CD14-positive monocyte (primary cell): ENCODE data around the gene FBLIM1. TPM values are rescaled to one million over a fixed set of nuclear protein-coding genes. Genes with fewer than 3 reads are reported as not detected.
A peak's percentile ranks its signal among the peaks of the same experiment; 100 is the strongest.

Experiments
- DNase-seq, 3 donors: peaks; one replicate each; pipeline ENCODE4 v3.0.0-alpha.2; 2011 to 2022
- H2AFZ ChIP-seq: 2 replicates; pipeline ENCODE4 v1.6.0; 2012; ENCODE audit warnings: mild to moderate bottlenecking, low read depth, low read length, inconsistent platforms; ENCODE audit not compliant: insufficient read depth, poor library complexity, severe bottlenecking
- H3K27ac ChIP-seq, 2 donors: 1 replicate in 1 of 2; 2 replicates in 1 of 2; pipeline ENCODE4 v1.5.1; 2012 to 2013; ENCODE audit warnings: low read length in 2 of 2, control low read depth in 1 of 2, inconsistent platforms in 1 of 2, low read depth in 1 of 2, mild to moderate bottlenecking in 1 of 2
- H3K27me3 ChIP-seq, 2 donors: one replicate each; pipeline versions ENCODE4 v1.6.0 to v1.6.1; 2011 to 2013; ENCODE audit warnings: low read length in 2 of 2; ENCODE audit not compliant: control insufficient read depth in 2 of 2, insufficient read depth in 2 of 2
- H3K36me3 ChIP-seq, 2 donors: replicated peaks in 1 of 2; 1 replicate in 1 of 2; 2 replicates in 1 of 2; pipeline versions ENCODE4 v1.5.1 to v1.6.1; 2012 to 2013; ENCODE audit warnings: low read length in 2 of 2, control low read depth in 1 of 2, inconsistent platforms in 1 of 2, mild to moderate bottlenecking in 1 of 2; ENCODE audit not compliant: insufficient read depth in 2 of 2, control insufficient read depth in 1 of 2
- H3K4me1 ChIP-seq, 2 donors: 1 replicate in 1 of 2; 2 replicates in 1 of 2; pipeline versions ENCODE4 v1.5.1 to v1.6.1; 2012 to 2013; ENCODE audit warnings: low read length in 2 of 2, control low read depth in 1 of 2, inconsistent platforms in 1 of 2, mild to moderate bottlenecking in 1 of 2, moderate library complexity in 1 of 2; ENCODE audit not compliant: insufficient read depth in 2 of 2, control insufficient read depth in 1 of 2
- H3K4me2 ChIP-seq: replicated peaks from 2 replicates; pipeline ENCODE3; 2012; ENCODE audit warnings: low read length, moderate library complexity, mild to moderate bottlenecking; ENCODE audit not compliant: poor library complexity, severe bottlenecking; ENCODE audit errors: extremely low read depth
- H3K4me3 ChIP-seq, 3 experiments: fragments of 200-600 bp in 1 of 3; sonication (generic) in 1 of 3; replicated peaks in 1 of 3; 1 replicate in 2 of 3; 2 replicates in 1 of 3; pipeline ENCODE4 v1.5.1; 2011 to 2013; ENCODE audit warnings: low read length in 3 of 3, mild to moderate bottlenecking in 3 of 3, control low read depth in 2 of 3, low read depth in 2 of 3, inconsistent platforms in 1 of 3, moderate library complexity in 1 of 3
- H3K79me2 ChIP-seq: 2 replicates; pipeline ENCODE4 v1.6.0; 2012; ENCODE audit warnings: mild to moderate bottlenecking, control low read depth, inconsistent platforms, low read length, moderate library complexity; ENCODE audit not compliant: insufficient read depth
- H3K9ac ChIP-seq: 2 replicates; pipeline ENCODE4 v1.6.0; 2017; ENCODE audit warnings: low read length, mild to moderate bottlenecking; ENCODE audit not compliant: insufficient read depth, poor library complexity, severe bottlenecking
- H3K9me3 ChIP-seq, 2 donors: replicated peaks in 1 of 2; 1 replicate in 1 of 2; 2 replicates in 1 of 2; pipeline versions ENCODE4 v1.5.1 to v1.6.1; 2012 to 2013; ENCODE audit warnings: low read length in 2 of 2, control low read depth in 1 of 2; ENCODE audit not compliant: control insufficient read depth in 1 of 2, insufficient read depth in 1 of 2
- H4K20me1 ChIP-seq: 2 replicates; pipeline ENCODE4 v1.6.0; 2012; ENCODE audit warnings: mild to moderate bottlenecking, low read length, control low read depth, moderate library complexity; ENCODE audit not compliant: insufficient read depth
- H3K27ac Mint-ChIP-seq, 7 donors: one replicate each; pipeline ENCODE4 v1.8.0; 2020; ENCODE audit warnings: mild to moderate bottlenecking in 7 of 7, mixed read lengths in 7 of 7, moderate library complexity in 6 of 7, inconsistent platforms in 2 of 7
- H3K27me3 Mint-ChIP-seq, 3 donors: one replicate each; pipeline ENCODE4 v1.8.0; 2021 to 2022; ENCODE audit warnings: low read depth in 3 of 3, mild to moderate bottlenecking in 3 of 3, mixed read lengths in 3 of 3, moderate library complexity in 3 of 3, inconsistent platforms in 1 of 3
- H3K36me3 Mint-ChIP-seq, 2 donors: one replicate each; pipeline ENCODE4 v1.8.0; 2020; ENCODE audit warnings: mixed read lengths in 2 of 2, inconsistent platforms in 1 of 2, mild to moderate bottlenecking in 1 of 2
- H3K4me1 Mint-ChIP-seq: one replicate; pipeline ENCODE4 v1.8.0; 2020; ENCODE audit warnings: mild to moderate bottlenecking, mixed read lengths
- H3K4me3 Mint-ChIP-seq, 2 donors: one replicate each; pipeline ENCODE4 v1.8.0; 2020; ENCODE audit warnings: mild to moderate bottlenecking in 2 of 2, mixed read lengths in 2 of 2, moderate library complexity in 1 of 2
- H3K9me3 Mint-ChIP-seq, 7 donors: one replicate each; pipeline ENCODE4 v1.8.0; 2020 to 2022; ENCODE audit warnings: mixed read lengths in 7 of 7, mild to moderate bottlenecking in 6 of 7, moderate library complexity in 6 of 7, inconsistent platforms in 2 of 7
- WGBS: methylation state at CpG from one replicate; pipeline ENCODE4 v1.1.5; 2013; ENCODE audit warnings: missing lambda C conversion rate; ENCODE audit not compliant: insufficient coverage; 5-methylcytosine and 5-hydroxymethylcytosine counted together
- intact Hi-C, 2 donors: fragments of 100-400 bp; cut with micrococcal nuclease; formaldehyde crosslinking; loops; one replicate each; pipeline versions ENCODE4 v1.15.0 to v1.15.1; 2023
- polyA plus RNA-seq, 3 donors: library from polyadenylated mRNA; depleted of rRNA in 1 of 3; unstranded in 2 of 3; stranded (reverse) in 1 of 3; fragments of 300-500 nt in 2 of 3; fragments of >200 nt in 1 of 3; fragmentation: Illumina TruSeq in 2 of 3; gene quantifications; 1 replicate in 2 of 3; 2 replicates in 1 of 3; pipeline ENCODE4 v1.2.3, GENCODE V29; 2012 to 2021
- TF ChIP-seq, protein P1 (sequence below): fragments of 200-600 bp; IDR thresholded peaks from one replicate; pipeline ENCODE4 v1.8.0; 2022; ENCODE audit warnings: antibody characterized with exemption, mild to moderate bottlenecking

FBLIM1 gene
- polyA plus RNA-seq, 3 donors = not detected

DNA sequence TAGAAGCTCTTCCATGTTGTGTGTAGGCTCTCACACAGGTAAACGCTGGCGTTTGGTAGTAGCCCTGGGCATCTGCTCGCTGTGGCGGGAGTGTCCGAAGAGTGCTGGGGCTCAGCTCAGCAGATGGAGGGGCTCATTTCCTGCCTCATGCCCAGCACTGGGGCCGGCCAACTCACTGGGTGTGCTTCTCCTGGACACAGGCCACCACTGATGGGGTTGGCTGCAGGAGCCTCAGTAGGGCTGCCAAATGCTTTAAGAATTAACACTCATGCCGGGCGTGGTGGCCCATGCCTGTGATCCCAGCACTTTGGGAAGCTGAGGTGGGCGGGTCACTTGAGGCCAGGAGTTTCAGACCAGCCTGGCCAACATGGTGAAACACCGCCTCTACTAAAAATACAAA is 28.0 kb downstream of the FBLIM1 start:
- H3K27ac Mint-ChIP-seq = no peak overlapping the region
- no peak overlapping the region for H3K4me3 Mint-ChIP-seq
- Histone ChIP-seq H4K20me1 (no peaks in the 10 kb centered on the region), H3K9me3 (no peaks in the 10 kb centered on the region), H3K36me3 (no peaks in the 10 kb centered on the region), H3K27me3 (no peaks in the 10 kb centered on the region), H3K4me3 (no peak overlapping the region), H3K9ac (no peak overlapping the region), H3K4me2 (no peak overlapping the region), H3K4me1 (peaks cover 0 to 4% of the 10 kb centered on the region in 2 donors), H2AFZ (no peak overlapping the region), H3K27ac (no peak overlapping the region), H3K79me2 (no peaks in the 10 kb centered on the region)
- no peak for DNase-seq
- H3K9me3 Mint-ChIP-seq = no peaks in the 10 kb centered on the region
- TF ChIP-seq, protein P1, sequence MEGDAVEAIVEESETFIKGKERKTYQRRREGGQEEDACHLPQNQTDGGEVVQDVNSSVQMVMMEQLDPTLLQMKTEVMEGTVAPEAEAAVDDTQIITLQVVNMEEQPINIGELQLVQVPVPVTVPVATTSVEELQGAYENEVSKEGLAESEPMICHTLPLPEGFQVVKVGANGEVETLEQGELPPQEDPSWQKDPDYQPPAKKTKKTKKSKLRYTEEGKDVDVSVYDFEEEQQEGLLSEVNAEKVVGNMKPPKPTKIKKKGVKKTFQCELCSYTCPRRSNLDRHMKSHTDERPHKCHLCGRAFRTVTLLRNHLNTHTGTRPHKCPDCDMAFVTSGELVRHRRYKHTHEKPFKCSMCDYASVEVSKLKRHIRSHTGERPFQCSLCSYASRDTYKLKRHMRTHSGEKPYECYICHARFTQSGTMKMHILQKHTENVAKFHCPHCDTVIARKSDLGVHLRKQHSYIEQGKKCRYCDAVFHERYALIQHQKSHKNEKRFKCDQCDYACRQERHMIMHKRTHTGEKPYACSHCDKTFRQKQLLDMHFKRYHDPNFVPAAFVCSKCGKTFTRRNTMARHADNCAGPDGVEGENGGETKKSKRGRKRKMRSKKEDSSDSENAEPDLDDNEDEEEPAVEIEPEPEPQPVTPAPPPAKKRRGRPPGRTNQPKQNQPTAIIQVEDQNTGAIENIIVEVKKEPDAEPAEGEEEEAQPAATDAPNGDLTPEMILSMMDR = no peak
- H3K36me3 Mint-ChIP-seq = no peaks in the 10 kb centered on the region
- peaks cover 1 to 12% (median 4%) of the 10 kb centered on the region in 3 donors for H3K27me3 Mint-ChIP-seq
- intact Hi-C loops = no loop called here
- H3K4me1 Mint-ChIP-seq = peaks cover 4% of the 10 kb centered on the region
- WGBS = 97% methylated on average over 9 of the region's 10 CpGs

DNA sequence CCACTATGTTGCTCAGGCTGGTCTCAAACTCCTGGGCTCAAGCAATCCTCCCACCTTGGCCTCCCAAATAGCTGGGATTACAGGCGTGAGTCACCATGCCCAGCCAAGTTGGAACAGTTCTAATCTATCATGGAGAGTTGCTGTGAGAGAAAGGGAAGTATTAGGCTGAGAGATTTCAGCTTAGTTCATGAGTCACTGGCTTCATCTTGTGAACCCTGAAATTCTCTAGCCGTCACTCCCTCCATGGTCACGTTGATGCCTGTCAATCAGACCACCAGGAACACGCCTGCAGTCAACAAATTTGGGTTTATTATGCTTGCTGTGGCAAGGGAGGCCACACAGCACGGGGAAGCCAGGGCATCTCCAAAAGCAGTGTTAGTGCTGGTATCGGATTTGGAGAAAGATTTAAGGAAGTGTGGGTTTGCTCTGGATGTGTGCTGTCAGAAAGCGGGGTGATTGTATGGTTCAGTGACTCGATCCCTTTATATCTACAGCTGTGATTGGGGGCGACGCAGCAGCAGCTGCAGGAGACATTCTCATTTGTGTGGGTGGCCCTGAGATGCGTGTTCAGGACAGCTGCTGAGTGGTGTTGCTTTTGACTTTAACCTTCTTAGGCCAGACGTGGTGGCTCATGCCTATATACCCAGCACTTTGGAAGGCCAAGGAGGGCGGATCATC is 30.2 kb downstream of the FBLIM1 start:
- WGBS = 48% methylated on average over 7 of the region's 13 CpGs
- Histone ChIP-seq H3K9me3 (no peaks in the 10 kb centered on the region), H3K36me3 (no peaks in the 10 kb centered on the region), H3K27ac (no peak overlapping the region), H3K4me3 (peak overlapping the region in 1 of 3 experiments; percentile 19), H3K4me1 (peaks cover 0 to 4% of the 10 kb centered on the region in 2 donors), H3K4me2 (peak overlapping the region; percentile 49), H3K9ac (no peak overlapping the region), H4K20me1 (no peaks in the 10 kb centered on the region), H2AFZ (peak overlapping the region; percentile 72), H3K27me3 (no peaks in the 10 kb centered on the region), H3K79me2 (no peaks in the 10 kb centered on the region)
- Mint-ChIP-seq H3K4me3 (peak overlapping the region; percentile 22 to 84), H3K27me3 (peaks cover 1 to 14% (median 2%) of the 10 kb centered on the region in 3 donors), H3K27ac (peak overlapping the region in 6 of 7 donors; percentile 30 to 85 (median 58)), H3K36me3 (no peaks in the 10 kb centered on the region), H3K4me1 (peaks cover 6% of the 10 kb centered on the region), H3K9me3 (no peaks in the 10 kb centered on the region)
- TF ChIP-seq, protein P1 = no peak
- intact Hi-C loops = no loop called here
- peak; percentile 61 to 86 (median 67) for DNase-seq
